Activated CD4-positive, alpha-beta T cell treated with anti-CD3 and anti-CD28 coated beads, Interleukin-2, amount 50 U/mL, for 24 hours (primary cell): ENCODE data around the gene PACC1.

Source experiments
- DNase-seq, 2 donors: peaks; one replicate each; pipeline ENCODE4 v3.0.0-alpha.2; 2020; ENCODE audit warnings: low read depth in 1 of 2, low spot score in 1 of 2

PACC1 gene

DNA sequence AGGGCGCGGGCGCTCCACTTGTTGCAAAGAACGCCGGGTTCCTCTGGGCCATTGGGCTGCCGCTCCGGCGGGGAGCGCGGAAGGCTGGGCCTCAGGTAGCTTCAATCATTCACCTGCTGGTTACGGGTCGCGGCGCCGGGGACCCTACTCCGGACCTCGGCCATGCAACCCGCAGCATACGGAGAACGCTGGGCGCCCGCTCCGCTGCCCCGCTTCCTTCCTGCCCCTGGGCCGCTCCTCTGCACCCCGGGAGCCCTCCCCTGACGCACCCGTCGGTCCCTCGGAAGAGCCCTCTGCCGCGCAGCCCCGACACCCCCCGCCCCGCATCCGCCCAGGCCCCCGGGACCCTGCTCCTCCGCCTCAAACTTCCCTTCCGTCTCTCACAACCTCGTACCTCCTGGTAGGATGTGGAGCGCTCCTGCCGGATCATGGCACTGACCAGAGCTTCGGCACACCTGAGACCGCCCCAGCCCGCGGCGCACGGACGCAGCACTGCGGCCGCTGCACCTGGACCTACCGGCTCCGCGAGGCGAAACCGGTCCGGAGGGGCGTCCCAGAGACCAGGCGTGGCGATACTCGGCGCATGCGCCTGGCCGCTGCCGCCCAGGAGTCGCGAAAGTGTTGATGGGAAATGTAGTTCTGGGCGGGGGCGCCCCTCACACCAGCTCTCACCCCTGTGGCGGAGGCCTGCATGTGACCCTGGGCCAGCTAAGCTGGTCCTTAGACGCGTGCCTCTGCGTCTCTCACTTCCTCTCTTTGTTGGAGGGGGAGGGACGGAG lies at the start of gene PACC1:
TSS of gene PACC1 (minus strand) at position 559 of the 779 bp plus-strand sequence. CDS start at position 430, 129 bp downstream.
- peak; percentile 70 to 82 for DNase-seq

DNA sequence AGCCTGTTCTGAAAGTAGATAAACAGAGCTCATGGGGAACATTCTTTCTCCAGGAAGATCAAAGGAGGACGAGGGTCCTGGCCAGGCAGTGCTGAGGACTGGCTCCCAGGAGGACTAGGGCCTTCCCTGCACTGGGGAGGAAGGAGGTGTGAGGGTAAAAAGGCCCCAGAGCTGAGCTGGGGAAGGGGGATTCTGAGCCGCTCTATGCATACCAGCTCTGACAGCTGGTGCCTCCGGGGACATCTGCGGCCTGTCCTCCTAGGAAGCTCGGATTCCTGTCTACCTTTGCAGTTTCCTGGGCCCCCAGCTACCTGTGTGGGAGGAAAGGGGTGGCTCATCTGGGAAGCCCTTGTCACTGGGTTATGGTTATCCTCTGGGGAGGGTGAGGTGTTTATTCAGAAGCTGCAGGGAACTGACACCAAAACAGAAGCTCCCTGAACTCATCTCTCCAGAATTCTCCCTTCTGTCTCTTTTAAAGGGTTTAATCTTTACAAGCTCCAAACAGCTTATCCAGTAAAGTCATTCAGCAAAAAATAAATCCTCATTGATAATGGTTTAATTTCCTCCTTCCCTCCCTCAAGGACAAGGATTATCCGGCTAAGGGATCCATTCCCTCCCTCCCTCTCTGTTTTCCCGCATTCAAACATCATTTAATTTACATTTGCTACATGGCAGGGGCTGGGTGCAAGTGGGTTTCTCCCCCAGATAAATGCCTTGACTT lies 49.0 kb upstream of the PACC1 start:
- no peak for DNase-seq

DNA sequence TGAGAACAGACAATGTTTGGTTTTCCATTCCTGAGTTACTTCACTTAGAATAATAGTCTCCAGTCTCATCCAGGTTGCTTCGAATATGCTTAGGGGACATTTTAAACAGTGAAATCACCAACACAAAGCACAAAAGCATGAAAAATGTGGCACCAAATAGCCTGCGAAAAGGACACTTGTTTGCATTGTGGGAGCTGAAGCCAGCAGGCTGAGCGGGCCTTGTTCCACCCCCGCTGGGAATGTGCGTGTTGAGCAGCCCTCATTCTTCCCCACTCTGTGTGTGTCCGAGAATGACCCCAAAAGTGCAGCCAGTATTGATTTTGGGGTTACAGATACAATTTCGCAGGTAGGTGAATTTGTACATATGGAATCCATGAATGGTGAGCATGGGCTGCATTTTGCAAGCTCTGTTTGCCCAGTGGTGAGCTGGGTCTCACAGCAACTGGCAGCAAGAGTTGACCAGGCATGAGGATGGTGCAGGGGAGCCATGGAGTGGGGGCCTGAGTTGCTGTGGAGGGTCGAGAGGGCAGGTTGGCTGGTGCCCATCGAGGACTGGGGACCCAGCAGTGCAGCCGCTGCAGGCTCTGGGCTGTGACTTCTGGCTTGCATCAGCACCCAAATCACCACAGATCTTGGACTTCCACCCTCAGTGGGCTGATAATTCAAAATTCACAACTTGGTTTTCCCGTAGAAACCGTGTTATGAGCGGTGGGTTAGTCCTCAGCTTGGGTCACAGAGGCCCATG lies 47.4 kb upstream of the PACC1 start:
- DNase-seq = no peak

DNA sequence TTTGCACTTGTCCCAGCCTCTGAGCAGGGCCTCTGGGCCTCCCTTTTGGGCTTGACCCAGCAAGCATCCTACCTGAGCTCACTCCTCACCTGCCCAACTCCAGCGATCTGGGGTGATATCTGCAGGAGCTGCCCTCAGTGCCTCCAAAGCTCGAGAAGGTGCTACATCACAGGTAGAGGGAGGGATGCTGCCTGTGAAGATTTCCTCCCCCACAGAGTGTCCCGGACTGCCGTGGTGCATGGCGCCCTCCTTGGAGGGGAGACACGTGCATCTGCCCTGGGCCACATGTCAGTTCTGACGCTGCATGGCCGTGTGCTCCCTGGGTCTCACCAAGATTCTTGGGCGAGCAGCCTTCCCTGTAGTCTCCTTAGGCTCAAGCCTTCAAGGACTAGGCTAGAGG lies 45.7 kb upstream of the PACC1 start:
- no peak for DNase-seq

DNA sequence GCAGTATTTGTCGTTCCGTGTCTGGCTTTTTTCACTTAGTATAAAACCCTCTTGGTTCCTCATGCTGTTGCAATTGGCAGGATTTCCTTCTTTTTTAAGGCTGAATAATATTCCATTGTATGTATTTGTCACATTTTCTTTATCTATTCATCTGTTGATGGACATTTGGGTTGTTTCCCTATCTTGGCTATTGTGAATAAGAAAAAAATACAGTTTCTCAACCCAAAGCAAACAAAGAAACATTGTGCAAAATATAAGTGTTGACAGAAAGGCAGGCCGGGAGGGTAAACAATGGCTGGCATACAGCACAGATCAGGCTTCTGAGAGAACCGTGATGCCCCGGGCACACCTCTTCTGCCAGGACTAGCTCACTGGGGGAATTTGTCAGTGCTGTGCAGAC lies 45.0 kb upstream of the PACC1 start:
- DNase-seq = no peak

DNA sequence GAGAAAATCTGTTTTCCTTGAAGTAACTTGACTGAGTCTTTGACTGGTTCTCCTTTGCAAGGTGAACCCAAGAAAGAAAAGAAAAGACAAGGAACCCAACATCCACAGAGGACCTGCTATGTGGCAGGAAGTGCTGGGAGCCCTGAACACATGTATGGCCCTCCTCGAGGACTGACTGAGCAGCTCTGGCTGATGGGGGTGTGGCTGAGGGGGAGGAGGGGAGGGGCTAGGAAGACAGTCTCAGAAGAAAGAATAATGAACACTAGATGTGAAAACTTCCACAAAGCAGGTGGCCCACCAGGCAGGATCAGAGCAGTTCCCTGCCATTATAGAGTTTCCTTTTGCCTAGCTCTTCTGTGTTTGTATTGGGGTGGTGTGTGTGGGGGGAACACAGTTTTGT lies 44.1 kb upstream of the PACC1 start:
- no peak for DNase-seq

DNA sequence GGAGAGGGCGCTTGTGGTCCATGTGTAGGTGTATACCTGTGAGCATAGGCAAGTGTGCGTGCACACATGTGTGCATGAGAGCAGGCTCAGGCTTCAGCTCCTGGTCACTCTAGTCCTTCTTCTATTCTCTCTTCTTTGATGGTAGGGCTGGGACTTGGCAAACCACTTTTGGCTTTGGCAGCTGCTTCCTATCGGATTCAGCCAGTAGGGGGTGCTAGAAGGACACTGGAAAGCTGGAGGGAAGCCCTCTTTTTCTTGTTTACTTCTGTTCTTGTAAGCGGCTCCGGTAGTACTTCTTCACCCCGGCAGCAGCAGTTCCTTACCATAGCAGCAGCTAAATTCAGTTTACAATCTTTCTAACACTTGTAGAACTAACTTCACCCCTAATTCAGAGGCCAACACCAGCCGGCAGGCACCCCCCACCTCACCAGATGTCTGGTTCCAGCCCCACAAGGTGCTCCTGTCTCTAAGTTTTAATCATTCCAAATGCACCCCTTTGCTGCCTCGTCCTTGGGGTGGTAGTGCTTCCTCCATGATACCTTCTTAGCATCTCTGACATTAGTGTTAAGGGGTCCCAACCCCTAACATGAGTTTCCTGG lies 43.2 kb upstream of the PACC1 start:
- peak; percentile 20 to 62 for DNase-seq

DNA sequence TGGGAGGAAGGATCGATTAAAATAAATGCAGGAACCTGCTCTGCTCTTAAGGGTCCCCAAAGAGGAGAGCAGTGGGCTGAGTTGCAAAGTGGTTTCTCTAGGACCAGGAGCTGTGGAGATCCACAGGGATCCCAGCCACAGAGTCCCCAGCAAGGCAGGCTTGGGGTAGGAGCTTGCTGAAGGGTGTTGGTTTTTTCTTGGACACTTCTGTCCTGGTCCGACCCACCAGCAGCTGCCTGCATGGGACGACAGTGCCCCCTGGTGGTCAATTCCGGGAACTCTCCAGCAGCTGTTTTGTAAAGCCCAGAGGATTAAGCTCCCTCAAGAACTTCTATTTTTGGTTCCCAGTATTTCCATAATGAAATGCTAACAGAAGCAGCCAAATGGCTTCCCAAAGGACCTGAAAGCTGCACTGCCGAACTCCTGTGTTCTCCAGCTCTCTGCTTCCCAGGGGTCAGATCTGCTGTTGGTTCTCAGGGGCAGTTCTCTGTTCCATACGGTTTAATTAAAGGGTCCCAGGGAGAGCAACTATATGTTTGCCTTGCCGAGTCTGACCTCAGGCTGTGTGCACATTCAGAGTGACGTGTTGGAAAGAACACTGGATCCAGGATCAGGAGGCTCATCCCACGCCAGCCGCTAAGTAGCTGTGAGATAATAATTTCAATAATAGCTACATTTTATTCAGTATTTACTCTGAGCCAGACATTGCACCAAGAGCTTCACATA lies 41.3 kb upstream of the PACC1 start:
- DNase-seq = peak; percentile 80 to 81

DNA sequence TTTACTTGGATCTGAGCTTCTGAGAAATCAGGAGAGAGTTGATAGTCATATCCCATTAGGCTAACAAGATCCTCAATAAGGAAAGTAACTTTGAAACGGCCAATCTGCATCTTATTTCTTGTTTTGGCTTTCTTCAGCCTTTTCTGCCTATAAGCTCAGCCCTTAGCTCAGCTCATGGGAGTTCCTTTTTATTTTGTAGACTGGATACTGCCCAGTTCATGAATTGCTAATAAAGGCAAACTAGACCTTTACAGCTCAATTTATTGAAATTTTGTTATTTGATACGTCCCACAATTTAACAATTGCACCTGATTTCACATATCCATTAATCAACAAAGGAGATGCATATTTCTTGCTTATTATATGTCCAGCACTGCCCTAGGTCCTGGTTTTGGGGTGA lies 40.7 kb upstream of the PACC1 start:
- no peak for DNase-seq

DNA sequence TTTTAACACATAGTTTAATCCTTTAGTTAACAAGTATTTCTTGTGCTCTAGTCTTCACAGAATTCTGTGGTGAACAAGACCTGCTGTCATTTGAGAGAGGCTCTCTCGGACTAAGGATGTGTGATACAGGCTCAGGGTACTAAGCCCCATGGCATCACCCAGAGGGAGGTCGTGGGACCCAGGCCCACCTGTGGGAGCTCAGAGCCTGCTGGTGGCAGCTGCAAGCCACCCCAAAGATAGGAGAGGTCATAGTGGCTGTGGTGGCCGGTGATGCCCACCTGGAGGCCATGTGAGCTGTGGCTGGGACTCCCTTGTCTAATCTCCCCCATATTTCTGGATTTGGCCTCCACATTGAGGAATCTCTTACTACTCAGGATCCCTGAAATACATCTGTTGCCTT lies 40.1 kb upstream of the PACC1 start:
- DNase-seq = no peak

DNA sequence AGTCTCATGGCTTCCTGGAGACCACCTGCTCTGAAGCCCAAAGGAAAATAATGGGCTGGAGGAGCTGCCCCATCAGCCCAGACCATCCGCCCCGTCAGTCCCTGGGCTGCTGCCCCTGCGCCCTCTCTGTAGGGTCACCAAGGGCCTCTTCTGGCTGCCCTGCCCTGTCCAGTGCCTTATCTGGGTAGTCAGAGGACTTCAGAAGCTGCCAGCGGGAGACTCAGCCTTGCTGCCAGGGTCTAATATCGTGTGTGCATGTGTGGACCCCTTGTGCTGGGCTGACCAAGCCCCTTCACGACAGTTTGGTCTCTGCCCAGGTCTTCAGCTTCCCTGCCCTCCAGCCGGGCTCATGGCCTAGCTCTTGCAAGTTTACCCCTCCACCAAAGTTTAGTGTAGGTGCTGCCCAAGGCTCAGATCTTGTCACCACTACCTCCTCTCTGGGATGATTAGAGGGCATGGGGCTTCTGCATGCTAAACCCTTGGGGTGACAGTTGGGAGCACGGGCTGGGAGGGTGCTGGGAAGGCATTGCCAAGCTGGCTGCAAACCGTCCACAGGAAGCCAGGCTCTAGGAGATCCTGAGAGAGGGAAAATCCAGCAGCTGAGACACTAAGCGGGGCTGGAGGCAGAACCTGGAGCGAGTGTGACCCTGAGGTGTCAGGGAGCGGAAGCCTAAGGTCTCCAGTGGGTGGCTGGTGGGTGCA lies 38.6 kb upstream of the PACC1 start:
- no peak for DNase-seq

DNA sequence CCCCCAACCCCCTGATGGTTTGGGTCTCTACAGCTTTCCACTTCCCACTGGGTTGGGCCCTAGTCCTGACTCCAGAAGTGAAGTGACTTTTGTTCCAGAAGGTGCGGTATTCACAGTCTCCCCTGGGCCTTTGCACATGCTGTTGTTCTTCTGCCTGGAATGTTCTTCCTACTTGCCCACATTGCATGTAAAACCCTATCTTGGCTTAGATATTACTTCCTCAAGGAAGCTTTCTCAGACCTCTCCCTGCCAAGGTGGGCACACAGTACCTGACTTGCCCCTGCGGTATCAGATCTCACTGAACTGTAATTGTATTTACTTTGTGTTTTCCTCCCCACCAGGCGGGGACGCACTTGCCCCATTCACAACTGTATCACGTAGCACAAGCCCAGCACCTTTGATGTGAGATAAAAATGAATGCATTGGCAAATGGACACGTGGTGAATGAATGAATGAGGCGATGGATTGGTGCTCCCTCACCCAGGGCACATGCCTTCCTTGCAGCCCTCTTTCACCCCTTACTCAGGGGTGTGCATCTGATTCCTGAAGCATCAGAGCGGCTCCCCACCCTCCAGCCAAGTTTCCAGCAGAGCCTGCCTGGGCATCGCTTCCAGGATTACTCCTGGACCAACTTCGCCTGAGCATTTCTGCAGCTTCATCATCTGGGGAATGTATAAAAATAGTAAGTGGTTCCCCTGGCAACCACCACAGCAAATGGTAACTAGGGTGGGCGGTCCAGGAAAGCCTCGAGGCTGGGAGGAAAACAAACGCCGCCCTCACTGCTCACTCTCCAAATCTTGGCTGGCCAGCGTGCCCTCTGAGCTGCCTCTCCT lies 37.9 kb upstream of the PACC1 start:
- no peak for DNase-seq

DNA sequence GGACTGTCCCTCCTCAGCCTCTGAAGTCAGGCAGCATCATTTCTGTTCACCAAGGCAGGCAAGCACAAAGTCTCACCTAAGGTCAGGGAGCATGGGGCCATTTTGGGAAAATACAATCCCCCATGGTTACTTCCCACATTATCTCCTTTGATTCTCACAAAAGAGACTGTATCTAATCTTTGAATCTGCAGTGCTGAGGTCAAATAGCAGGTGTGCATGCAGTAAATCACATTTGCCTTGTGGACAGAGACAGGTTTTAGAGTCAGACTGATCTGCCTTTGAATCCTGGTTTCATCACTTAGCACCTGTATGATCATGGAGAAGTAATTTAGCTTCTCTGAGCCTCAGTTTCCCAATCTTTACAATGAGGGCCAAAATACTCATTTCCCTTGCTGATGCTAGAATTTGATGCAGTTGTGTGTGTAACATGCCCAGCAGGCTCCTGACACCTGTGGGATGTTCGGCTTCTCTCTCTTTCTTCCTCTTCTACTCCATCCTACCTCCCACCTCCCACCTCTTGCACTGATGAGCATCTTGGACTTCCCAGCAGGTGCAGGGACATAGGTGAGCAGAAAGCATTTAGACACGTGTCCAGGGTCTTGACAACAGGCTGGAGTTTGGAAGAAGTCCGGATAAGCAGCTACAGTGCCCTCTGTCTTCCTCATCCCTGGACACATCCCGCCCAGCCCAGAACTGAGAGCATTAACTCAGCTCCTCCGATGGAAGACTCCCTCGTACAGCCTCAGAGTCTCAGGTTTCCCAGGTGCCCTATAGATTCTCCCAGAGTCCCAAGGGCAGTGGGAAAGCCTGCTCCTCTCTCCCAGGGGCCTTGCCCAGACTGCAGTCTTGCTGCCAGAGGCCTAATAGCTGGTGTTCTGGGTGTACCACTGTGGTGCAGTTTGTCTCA lies 37.0 kb upstream of the PACC1 start:
- DNase-seq = no peak

DNA sequence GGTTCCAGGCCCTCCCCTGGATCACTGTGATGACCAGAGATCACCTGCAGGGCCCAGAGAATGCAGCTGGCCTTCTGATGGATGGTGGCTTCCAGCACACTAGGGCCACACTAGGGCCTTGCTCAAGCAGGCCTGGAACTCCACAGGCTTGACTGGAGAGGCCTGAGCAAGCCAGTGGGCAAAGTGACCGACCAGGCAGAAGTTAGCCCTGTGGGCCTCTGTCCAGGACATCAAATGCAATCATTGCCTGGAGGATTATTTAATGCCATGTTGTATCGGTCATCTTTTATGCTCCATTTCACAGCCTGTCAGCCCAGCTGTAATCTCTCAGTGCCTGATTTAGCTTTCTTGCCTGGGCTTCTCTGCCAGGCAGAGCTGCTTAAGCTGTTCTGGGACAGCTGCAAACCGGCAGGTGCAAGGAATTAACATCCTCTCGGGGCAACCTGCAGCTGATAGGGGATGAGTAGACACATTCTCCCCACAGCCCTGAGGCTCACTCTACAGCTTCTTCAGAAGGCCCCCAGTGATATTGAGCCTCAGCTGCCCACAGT lies 35.7 kb upstream of the PACC1 start:
- no peak for DNase-seq

DNA sequence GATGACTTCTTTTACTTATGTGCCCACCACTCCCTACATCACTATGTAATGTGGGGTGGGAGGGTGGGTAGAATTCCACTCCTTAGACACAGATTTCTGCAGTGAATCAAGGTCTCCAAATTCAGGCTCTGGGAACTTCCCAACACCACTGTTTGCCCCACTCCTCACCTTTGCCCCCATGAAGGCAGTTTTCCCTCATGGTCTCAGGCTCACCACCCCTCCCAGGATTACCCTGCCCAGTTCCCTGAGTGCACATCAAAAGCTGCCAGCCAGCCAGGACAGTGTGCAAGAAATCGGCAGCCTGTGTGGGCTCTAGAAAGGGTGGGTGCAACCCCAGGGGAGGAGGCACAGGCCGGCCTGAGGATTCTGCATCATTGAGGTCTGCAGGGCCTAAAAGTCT lies 32.8 kb upstream of the PACC1 start:
- no peak for DNase-seq

DNA sequence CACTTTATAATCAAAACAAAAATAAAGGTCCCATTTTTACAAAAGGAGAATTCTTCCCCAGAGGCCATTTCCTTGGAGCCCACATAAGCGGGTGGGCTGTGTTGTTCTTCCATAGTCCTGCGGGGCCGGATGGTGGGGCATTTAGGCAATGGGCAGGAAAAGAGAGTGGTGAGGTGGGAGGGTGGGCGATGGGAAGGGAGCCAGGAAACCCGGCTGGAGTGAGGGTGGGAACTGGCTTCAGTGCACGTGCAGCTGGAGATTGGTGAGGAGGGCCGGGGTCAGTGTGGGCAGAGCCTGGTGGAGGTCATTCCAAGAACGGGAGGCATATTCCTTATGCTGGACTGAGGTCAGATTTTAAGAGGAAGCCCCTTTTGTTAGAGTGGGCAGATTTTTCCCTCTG lies 31.6 kb upstream of the PACC1 start:
- DNase-seq = no peak

DNA sequence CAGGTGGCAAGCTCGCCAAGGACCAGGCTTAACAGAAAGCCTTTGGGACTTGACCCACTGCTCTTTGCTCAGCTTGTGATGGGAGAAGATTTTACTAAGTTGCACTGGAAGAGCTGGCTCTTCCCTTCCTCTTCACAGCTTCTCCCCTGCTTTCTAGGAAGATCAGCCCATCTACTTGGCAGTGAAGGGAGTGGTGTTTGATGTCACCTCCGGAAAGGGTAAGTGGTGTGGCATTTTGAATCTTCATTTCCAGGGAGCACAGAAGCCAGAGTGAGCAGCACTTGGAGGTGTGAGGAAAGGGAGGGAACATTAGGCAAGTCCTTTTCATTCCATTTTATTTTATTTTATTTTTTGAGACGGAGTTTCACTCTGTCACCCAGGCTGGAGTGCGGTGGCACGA lies 27.7 kb upstream of the PACC1 start:
- DNase-seq = no peak

DNA sequence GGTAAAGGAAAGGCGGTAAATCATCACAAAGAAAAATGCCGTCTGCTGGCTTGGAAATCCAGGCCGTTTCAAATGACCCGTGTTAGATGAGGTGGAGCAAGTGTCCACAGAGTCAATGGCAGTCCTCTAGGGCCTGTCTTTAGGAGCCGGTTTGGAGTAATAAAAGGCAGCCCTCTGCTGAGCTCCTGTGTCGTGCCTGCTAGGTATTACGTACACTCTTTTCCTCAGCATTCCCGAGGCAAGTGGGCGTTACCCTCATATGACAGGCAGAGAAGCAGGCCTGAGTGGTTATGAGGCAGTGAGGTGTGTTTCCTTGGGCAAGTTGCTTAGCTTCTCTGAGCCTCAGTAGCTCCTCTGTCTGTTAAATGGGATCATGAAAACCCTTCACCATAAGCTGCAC lies 25.7 kb upstream of the PACC1 start:
- no peak for DNase-seq
